BLaER1 (cell line): Measurements from ENCODE around the gene ESPN.

ENCODE experiments used
- H3K27ac ChIP-seq: shearing (Covaris generic); formaldehyde crosslinking; 2 replicates; pipeline ENCODE4 v1.8.1; 2022
- H3K27me3 ChIP-seq: shearing (Covaris generic); formaldehyde crosslinking; 2 replicates; pipeline ENCODE4 v1.8.1; 2022
- H3K36me3 ChIP-seq: shearing (Covaris generic); formaldehyde crosslinking; 2 replicates; pipeline ENCODE4 v1.8.1; 2022
- H3K4me1 ChIP-seq: shearing (Covaris generic); formaldehyde crosslinking; 2 replicates; pipeline ENCODE4 v1.8.1; 2022
- H3K4me2 ChIP-seq: shearing (Covaris generic); formaldehyde crosslinking; 2 replicates; pipeline ENCODE4 v1.8.1; 2022
- H3K4me3 ChIP-seq: shearing (Covaris generic); formaldehyde crosslinking; 2 replicates; pipeline ENCODE4 v1.8.1; 2022
- H3K9ac ChIP-seq: shearing (Covaris generic); formaldehyde crosslinking; 2 replicates; pipeline ENCODE4 v1.8.1; 2022
- H3K9me3 ChIP-seq: shearing (Covaris generic); formaldehyde crosslinking; 2 replicates; pipeline ENCODE4 v1.8.1; 2022
- H4K20me1 ChIP-seq: shearing (Covaris generic); formaldehyde crosslinking; 2 replicates; pipeline ENCODE4 v1.8.1; 2022
- Cebpa-rat ChIP-seq: shearing (Covaris generic); IDR thresholded peaks from 2 replicates; pipeline ENCODE4 v1.8.1; 2022

ESPN gene

GRCh38 chr1:6408023-6408422 is 16.6 kb upstream of the ESPN start:
- Histone ChIP-seq H3K36me3 (no peaks in the 10 kb centered on the region), H4K20me1 (no peaks in the 10 kb centered on the region), H3K4me2 (no peak overlapping the region), H3K9me3 (no peaks in the 10 kb centered on the region), H3K4me1 (no peaks in the 10 kb centered on the region), H3K27me3 (no peaks in the 10 kb centered on the region), H3K9ac (no peak overlapping the region), H3K4me3 (no peak overlapping the region), H3K27ac (no peak overlapping the region)
- TF ChIP-seq Cebpa-rat = no peak

GRCh38 chr1:6409053-6409452 is 15.5 kb upstream of the ESPN start:
- TF ChIP-seq Cebpa-rat = no peak
- Histone ChIP-seq H3K9me3 (no peaks in the 10 kb centered on the region), H3K9ac (no peak overlapping the region), H3K4me2 (no peak overlapping the region), H3K4me3 (no peak overlapping the region), H3K4me1 (no peaks in the 10 kb centered on the region), H3K36me3 (no peaks in the 10 kb centered on the region), H3K27me3 (no peaks in the 10 kb centered on the region), H3K27ac (no peak overlapping the region), H4K20me1 (no peaks in the 10 kb centered on the region)

GRCh38 chr1:6409733-6410132 is 14.8 kb upstream of the ESPN start:
- H4K20me1 ChIP-seq = no peaks in the 10 kb centered on the region
- no peak overlapping the region for H3K4me2 ChIP-seq
- H3K4me1 ChIP-seq = peaks cover 4% of the 10 kb centered on the region; the same call in 1 of the 2 replicates
- H3K9ac ChIP-seq = no peak overlapping the region
- TF ChIP-seq Cebpa-rat = no peak
- no peaks in the 10 kb centered on the region for H3K27me3 ChIP-seq
- no peak overlapping the region for H3K27ac ChIP-seq
- no peaks in the 10 kb centered on the region for H3K9me3 ChIP-seq
- H3K36me3 ChIP-seq = no peaks in the 10 kb centered on the region
- no peak overlapping the region for H3K4me3 ChIP-seq

DNA sequence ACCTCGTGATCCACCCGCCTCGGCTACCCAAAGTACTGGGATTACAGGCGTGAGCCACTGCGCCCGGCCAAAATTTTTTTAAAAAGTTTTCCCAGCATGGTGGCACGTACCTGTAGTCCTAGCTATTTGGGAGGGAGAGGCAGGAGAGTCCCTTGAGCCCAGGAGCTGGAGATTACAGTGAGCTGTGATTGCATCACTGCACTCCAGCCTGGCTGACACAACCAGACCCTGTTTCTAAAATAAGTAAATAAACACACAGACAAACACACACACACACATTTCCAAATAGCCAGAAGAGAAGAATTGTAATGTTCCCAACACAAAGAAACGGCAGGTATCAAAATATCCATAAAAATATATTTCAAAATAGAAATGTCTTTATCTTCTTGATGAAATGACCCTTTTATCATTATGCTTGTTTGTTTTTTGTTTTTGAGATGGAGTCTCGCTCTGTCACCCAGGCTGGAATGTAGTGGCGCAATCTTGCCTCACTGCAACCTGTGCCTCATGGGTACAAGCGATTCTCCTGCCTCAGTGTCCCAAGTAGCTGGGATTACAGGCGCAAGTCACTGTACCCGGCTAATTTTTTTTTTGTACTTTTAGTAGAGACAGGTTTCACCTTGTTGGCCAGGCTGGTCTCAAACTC is 14.2 kb upstream of the ESPN start:
- no peak overlapping the region for H3K4me3 ChIP-seq
- H3K4me2 ChIP-seq = no peak overlapping the region
- H4K20me1 ChIP-seq = no peaks in the 10 kb centered on the region
- H3K4me1 ChIP-seq = peaks cover 6% of the 10 kb centered on the region; the same call in 1 of the 2 replicates
- no peaks in the 10 kb centered on the region for H3K9me3 ChIP-seq
- H3K27ac ChIP-seq = no peak overlapping the region
- no peak overlapping the region for H3K9ac ChIP-seq
- 0 out of 2 replicates have a peak, but pooled peaks cover 3% of the 10 kb centered on the region for H3K27me3 ChIP-seq
- no peak for TF ChIP-seq Cebpa-rat
- no peaks in the 10 kb centered on the region for H3K36me3 ChIP-seq

GRCh38 chr1:6412896-6413295 is 11.7 kb upstream of the ESPN start:
- H3K27me3 ChIP-seq = peaks cover 27% of the 10 kb centered on the region
- no peak for TF ChIP-seq Cebpa-rat
- H3K4me2 ChIP-seq = no peak overlapping the region
- H3K36me3 ChIP-seq = no peaks in the 10 kb centered on the region
- H3K9ac ChIP-seq = no peak overlapping the region
- H3K4me1 ChIP-seq = peaks cover 8% of the 10 kb centered on the region
- no peak overlapping the region for H3K4me3 ChIP-seq
- H3K9me3 ChIP-seq = no peaks in the 10 kb centered on the region
- H3K27ac ChIP-seq = no peak overlapping the region
- peaks cover 1% of the 10 kb centered on the region for H4K20me1 ChIP-seq

- Histone ChIP-seq H3K4me2 (peak overlapping the region; percentile 23; the same call in 1 of the 2 replicates), H3K27ac (no peak overlapping the region), H3K4me3 (no peak overlapping the region), H3K4me1 (peaks cover 23% of the 10 kb centered on the region), H3K36me3 (no peaks in the 10 kb centered on the region), H4K20me1 (peaks cover 14% of the 10 kb centered on the region), H3K9me3 (no peaks in the 10 kb centered on the region), H3K27me3 (peaks cover 43% of the 10 kb centered on the region), H3K9ac (no peak overlapping the region)
- no peak for TF ChIP-seq Cebpa-rat
These were observed 10.1 kb upstream of the ESPN start for GRCh38 chr1:6414443-6414844.

GRCh38 chr1:6414881-6415626 is 9.5 kb upstream of the ESPN start:
- peaks cover 48% of the 10 kb centered on the region for H3K27me3 ChIP-seq
- H3K9me3 ChIP-seq = no peaks in the 10 kb centered on the region

GRCh38 chr1:6416295-6416656 is 8.3 kb upstream of the ESPN start:
- no peak for TF ChIP-seq Cebpa-rat
- H3K4me1 ChIP-seq = peaks cover 37% of the 10 kb centered on the region
- H3K9ac ChIP-seq = no peak overlapping the region
- peaks cover 61% of the 10 kb centered on the region for H3K27me3 ChIP-seq
- H3K4me3 ChIP-seq = no peak overlapping the region
- H3K9me3 ChIP-seq = no peaks in the 10 kb centered on the region
- H3K27ac ChIP-seq = no peak overlapping the region
- H4K20me1 ChIP-seq = peaks cover 21% of the 10 kb centered on the region
- H3K36me3 ChIP-seq = no peaks in the 10 kb centered on the region
- no peak overlapping the region for H3K4me2 ChIP-seq

More at GRCh38 chr1:6414881-6415626, 9.5 kb upstream of the ESPN start:
- TF ChIP-seq Cebpa-rat = no peak; the same call in 1 of the 2 replicates
- Histone ChIP-seq H4K20me1 (peaks cover 14% of the 10 kb centered on the region), H3K4me1 (peaks cover 25% of the 10 kb centered on the region), H3K36me3 (no peaks in the 10 kb centered on the region), H3K4me2 (peak overlapping the region; percentile 23; the same call in 1 of the 2 replicates), H3K9ac (no peak overlapping the region), H3K27ac (no peak overlapping the region), H3K4me3 (no peak overlapping the region)

DNA sequence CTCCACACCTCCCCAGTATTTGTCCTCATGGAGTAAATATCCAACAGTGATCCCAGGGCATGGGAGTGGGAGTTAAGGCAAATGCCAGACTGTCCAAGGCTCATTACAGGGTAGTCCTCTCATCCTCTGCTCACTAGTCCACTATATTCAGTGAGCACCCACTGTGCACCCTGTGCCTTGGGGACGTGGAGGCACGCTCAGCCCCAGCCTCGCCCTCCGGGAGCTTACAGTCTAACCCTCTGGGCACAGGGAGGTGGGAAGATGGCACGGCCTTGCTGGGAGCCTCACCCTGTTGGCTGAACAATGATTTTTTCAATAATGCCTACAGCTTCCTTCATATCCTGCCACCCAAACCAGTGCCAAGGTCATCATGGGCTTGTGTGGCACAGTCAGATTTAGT is 7.7 kb upstream of the ESPN start:
- Histone ChIP-seq H3K9ac (no peak overlapping the region), H3K9me3 (no peaks in the 10 kb centered on the region), H3K27me3 (peaks cover 67% of the 10 kb centered on the region), H3K4me2 (no peak overlapping the region), H3K27ac (no peak overlapping the region), H3K4me3 (no peak overlapping the region), H4K20me1 (peaks cover 27% of the 10 kb centered on the region), H3K36me3 (no peaks in the 10 kb centered on the region), H3K4me1 (peaks cover 43% of the 10 kb centered on the region)
- TF ChIP-seq Cebpa-rat = no peak

- Histone ChIP-seq H4K20me1 (peaks cover 27% of the 10 kb centered on the region), H3K4me1 (peaks cover 53% of the 10 kb centered on the region), H3K36me3 (no peaks in the 10 kb centered on the region), H3K4me3 (peak overlapping the region; percentile 69), H3K9me3 (no peaks in the 10 kb centered on the region), H3K9ac (no peak overlapping the region), H3K27me3 (peaks cover 79% of the 10 kb centered on the region), H3K4me2 (peak overlapping the region; percentile 99), H3K27ac (no peak overlapping the region)
- no peak for TF ChIP-seq Cebpa-rat
These were observed 6.5 kb upstream of the ESPN start for GRCh38 chr1:6417961-6418667.
